Stimulated activated CD4-positive, alpha-beta T cell treated with anti-CD3 and anti-CD28 coated beads, Interleukin-1b, Interleukin-23, amount 100 ng/mL, for 48 hours (primary cell): Measurements from ENCODE around the gene KCTD3.

Experiments
- DNase-seq: peaks from one replicate; pipeline ENCODE4 v3.0.0-alpha.2; 2020

KCTD3 gene

DNA sequence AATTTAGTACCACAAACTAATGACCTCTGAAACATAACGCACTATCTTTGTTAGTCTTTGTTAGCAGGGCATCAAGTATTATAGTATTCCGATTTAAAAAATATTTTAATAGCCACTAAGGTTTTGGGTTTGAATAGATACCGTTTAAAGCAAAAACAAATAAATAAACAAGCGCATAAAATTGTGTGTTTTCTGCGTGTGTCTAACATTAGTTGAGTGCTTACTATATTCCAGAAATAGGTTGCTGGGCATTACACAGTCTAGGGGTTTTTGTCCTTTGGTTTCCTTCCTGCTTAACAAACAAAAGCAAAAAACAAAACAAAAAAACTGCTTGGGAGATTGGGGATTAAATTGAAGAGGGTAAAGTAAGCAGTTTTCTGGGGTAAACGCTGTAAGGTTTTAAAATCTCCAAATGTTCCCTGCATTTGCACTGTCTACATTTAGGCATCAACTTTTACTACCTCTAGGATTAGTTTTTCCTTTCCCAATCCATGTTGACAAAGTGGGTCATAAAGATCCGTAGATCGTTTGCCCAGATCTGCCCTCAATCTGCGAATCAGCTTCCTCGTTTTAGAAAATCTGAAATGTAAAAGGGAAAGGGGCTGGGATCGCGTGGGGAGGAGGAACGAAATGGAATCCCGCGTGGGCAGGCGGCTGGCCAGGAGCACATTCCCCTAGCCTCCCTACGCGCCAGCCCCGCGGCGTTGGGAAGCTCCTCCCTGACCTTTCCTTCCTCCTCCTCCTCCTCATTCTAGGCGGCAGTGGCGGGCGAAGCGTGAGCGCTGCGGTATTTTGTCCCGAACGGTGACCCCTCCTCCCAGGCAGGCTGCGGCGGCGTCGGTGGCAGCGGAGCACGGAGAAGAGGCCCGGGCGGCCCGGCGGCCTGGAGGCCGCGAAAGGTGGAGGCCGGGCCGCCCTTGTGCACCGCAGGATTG is at the start of gene KCTD3:
KCTD3 (plus strand) TSS at position 749 of the 935 bp plus-strand sequence. CDS start 382 bp downstream, outside the sequence.
- peak; percentile 47 for DNase-seq

DNA sequence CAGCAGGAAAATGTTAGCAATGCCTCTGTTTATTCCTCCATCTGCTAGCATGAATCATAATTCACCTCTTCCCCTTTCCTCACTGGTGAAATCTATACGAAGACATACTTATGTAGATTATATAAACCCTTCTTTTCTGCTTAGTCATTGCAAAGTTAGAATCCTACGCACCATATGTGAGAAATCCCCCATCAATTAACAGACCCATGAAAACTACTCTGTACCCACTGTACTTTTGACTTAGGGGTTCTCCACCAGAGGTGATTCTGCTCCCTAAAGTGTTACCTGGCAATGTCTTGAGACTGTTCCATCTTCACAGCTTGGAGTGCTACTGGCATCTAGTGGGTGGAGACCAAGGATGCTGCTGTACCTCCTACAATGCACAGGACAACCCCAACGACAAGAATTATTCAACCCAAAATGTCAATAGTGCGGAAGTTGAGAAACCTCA is 49.6 kb upstream of the KCTD3 start:
- no peak for DNase-seq

DNA sequence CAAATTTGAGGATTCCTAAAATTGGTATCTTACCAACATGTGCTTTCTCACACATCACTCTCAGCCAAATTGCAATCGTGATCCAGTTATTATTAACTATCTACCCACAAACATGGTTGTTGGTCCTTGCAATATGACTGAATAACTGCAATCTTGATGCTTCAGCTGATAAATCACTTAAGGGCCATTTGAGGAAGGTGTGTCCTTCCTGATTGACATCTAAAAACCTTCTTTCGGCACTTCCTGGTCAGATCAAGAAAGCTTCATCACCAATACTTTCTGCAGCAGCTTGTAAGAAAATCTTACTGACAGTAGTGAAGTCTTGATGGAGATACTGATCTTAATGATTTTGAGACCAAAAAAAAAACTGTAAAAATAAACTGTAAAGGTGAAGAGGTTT is 48.5 kb upstream of the KCTD3 start:
- no peak for DNase-seq

DNA sequence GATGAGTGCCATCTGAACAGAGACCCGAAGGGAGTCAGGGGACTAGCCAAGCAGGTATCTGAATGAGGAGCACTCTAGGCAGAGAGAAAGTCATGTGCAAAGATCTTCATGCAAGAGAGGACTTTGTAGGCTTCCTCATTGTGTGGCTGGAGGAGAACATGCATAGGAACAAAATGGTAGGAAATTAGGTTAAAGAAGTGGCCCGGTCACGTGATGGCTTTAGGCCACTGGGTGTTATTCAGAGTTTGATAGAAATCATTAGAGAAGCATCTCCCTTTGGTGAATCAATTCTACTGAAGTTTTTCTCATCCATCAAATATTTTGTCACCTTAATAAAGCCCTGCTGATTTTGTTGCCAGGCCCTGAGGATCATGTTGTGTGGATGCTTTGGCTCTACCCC is 45.8 kb upstream of the KCTD3 start:
- no peak for DNase-seq

DNA sequence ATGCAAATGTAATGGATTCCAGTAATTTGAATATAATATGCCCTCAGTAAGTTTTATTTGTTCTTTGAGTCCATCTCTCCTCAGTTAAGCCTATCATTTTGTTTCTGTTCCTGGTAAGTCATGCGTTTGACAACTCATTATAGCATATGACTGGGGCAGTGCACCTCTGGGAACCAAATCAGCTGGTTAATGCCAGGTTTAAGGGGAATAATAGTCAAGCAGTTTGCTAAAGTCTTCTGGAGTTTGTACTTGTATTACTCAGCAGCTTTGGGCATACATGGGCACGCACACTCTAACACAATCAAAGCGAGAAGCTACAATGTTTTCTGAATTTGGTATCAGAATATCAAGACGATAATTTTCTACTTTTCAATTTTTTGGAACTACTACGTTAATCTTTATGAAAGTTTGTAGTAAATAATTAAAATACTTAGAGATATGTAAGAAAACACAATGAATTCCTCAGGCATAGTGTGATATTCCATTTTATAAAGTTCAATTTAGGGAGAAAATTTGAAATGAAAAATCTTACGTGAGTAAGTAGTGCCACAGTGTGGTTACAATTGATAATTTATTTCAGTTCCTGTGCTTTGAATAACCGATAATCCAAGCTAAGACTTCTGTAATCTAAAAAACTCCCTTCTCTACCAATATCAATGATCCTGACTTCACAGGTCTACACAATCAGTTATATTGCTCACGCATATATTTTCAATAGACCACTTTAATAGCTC is 43.8 kb upstream of the KCTD3 start:
- DNase-seq: no peak

DNA sequence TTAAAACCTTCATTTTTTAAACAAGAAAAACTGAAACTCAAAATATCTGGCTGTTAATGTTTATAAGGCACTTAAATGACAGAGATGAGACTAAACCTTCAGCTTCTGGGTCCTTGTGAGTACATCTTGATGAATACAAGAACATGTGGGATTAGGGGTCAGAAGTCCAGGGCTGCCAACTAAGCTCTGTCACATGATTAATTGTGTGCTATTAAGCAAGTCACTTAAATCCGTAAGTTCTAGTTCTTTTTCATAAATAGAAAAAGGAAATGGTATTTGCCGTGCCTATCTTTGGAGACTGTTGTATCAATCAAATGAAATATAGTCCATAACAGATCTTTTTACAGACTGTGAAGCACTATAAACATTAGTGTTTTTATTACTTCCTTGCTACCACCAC is 43.2 kb upstream of the KCTD3 start:
- no peak for DNase-seq

DNA sequence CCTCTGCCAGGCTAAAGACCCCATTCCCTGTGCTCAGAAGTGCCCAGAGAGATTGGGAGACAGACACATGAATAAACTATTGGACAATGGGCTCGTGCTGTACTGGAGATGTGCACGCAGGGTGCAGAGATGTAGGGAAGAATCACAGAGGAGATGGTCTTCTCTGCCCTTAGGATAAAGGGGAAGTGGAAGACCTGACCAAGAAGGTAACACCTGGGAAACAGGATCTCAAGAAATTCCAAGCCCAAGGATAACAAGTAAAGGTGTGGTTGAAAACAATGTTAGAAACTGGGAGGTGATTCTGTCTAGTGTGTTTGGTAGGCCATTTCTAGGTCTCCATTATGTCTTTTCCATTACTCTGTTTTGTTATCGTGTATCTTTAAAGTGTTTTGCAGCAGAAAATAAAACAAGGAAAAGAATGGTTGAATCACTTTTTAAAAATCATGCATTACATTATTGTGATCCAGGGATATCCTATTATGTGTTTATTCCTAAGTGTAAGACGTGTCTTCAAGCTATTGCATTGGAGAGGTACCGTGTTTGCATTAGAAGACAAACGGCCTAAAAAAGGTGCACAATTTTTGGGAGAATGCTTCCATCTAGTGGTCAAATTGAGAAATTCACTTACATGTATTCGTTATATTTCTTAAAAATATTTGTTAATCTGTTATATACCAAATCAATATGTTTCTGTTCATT is 40.8 kb upstream of the KCTD3 start:
- DNase-seq: no peak

DNA sequence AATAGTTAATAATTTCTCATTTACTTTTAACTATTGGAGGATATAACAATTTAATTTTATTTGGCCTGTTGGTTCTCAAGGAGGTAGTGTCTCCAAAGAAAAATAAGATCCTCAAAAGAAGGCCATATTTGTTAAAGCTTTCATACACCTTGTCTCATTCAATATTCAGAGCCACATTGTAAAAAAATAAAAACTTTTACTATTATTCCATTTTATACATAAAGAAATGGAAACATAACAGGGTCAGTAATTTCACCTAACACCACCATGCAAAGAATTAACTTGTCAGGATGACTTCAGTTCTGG is 40.3 kb upstream of the KCTD3 start:
- no peak for DNase-seq

- no peak for DNase-seq
Observed at GRCh38 chr1:215529111-215529510, 38.0 kb upstream of the KCTD3 start.

DNA sequence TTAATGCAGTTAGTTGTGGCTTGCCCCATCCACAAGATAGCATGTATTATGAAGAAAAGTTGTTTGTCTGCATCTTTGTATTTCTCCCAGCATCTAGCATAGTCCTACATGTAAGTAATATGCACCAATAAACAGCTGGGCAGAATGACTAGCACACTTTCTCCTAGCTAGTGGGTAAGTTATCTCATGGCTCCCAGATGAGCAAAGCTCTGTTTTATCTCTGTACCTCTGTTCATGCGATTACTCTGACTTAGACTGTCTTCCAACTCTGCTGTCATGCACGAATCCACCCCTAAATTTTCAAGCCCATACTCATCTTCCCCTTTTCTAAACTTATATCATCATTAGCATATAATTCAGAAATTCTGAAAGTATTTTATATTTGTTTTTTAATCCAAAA is 37.5 kb upstream of the KCTD3 start:
- no peak for DNase-seq

DNA sequence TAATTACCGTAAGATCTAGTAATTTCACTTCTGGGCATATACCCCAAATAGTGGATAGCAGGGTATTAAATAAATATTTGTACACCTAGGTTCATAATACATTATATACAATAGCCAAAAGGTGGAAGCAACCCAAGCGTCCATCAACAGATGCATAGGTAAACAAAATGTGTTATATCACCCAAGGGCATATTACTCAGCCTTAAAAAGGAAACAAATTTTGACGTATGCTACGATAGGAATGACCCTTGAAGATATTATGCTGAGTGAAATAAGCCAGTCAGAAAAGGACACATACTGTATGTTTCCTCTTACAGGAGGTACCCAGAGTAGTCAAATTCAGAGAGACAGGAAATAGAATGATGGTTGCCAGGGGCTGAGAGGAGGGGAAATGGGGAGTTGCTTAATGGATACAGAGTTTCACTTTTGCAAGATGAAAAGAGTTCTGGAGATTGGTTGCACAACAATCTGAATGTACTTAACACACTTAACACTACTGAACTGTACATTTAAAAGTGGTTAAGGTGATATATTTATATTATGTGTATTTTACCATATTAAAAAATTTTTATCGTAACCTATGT is 36.6 kb upstream of the KCTD3 start:
- DNase-seq: no peak

GRCh38 chr1:215539803-215540570 is 27.1 kb upstream of the KCTD3 start:
- DNase-seq: no peak

- DNase-seq: no peak
Observed at GRCh38 chr1:215542301-215542700, 24.8 kb upstream of the KCTD3 start.

DNA sequence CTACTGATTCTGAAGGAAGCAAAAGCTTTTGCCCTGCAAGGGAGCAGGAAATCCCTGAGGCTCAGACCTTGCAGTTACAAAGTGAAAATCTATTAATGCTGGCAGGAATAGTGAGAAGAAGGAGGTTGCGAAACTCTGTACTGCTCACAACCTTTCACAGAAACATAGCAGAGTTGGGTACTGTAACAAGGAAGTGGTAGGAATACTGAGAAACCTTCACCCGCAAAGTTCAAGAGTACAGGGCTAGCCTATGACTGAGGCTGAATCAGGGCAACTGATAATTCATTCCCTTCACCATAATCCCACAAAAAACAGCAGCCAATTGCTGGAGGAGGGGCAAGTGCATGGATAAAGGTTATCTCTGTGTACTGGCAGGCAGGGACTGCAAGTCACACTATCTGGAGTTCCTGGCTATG is 23.9 kb upstream of the KCTD3 start:
- DNase-seq: no peak

DNA sequence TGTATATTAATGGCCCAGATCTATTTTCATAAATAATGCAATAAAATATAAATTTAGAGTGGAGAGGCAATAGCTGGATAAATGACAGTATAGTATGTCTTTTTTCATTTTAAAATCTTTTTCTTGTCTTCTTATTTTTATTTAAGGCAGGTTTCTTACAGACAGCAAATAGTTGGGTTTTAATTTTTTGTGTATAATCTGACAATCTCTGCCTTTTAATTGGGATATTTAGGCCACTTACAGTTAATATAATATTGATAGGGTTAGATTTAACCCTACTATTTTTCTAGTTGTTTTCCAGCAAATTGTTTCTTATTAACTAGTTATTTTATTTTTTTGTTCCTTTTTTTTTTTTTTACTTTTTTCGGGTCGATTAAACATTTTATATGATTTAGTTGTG is 23.3 kb upstream of the KCTD3 start:
- no peak for DNase-seq

DNA sequence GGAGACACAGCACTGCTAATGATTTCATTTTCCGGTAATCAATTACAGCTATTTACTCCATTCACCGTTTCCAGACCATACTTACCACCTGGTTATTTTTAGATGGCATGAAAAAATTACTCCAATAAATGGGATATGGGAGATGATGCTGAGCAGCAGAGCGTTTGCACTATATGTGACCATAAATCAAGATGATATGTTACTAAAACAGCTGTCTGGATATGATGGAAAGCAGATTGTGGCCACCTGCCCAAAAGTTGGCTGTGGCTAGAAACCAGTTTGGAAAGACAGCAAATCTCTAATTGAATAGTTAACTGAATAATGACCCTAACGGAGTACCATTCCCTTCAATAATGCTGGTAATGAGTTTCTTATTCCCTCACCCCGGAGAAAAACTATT is 22.5 kb upstream of the KCTD3 start:
- no peak for DNase-seq

DNA sequence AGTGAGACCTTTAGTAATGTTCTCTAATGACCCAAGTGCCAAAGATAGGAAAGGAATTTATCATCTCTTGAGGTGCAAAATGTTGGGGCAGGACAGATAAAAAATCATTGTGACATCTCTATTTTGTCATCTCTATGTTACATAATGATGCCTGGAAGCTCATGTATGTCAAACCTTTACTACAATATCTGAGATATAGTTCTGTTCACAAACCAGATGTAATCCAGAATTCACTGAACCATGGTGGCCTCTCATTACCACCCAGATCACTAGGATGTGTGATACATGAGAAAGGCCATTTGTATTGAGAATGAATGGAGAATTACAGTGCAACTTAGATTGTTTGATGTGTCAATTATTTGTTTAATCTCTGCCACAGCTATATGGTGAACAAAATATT is 22.0 kb upstream of the KCTD3 start:
- DNase-seq: no peak

GRCh38 chr1:215547011-215547410 is 20.1 kb upstream of the KCTD3 start:
- DNase-seq: no peak

- no peak for DNase-seq
Observed at GRCh38 chr1:215551806-215552205, 15.3 kb upstream of the KCTD3 start.

DNA sequence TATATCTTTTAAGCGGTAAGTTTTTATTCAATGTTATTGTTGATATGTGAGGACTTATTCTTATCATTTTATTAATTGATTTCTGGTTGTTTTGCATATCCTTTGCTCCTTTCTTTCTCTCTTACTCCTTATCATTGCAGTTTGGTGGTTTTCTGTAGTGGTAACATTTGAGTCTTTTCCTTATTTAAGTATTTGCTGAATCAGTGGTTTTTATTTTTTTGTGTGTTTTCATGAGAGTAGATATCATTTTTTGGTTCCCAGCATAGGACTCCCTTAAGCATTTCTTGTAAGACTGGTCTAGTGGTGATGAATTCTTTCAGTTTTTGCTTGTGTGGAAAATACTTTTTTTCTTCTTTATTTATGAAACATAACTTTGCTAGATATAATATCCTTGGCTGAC is 12.2 kb upstream of the KCTD3 start:
- no peak for DNase-seq

- DNase-seq: no peak
Observed at GRCh38 chr1:215555531-215555930, 11.6 kb upstream of the KCTD3 start.

GRCh38 chr1:215556996-215557395 is 10.1 kb upstream of the KCTD3 start:
- no peak for DNase-seq

GRCh38 chr1:215557504-215557903 is 9.6 kb upstream of the KCTD3 start:
- DNase-seq: no peak
